ENCODE measurements around the gene FAM47E.

FAM47E gene

DNA sequence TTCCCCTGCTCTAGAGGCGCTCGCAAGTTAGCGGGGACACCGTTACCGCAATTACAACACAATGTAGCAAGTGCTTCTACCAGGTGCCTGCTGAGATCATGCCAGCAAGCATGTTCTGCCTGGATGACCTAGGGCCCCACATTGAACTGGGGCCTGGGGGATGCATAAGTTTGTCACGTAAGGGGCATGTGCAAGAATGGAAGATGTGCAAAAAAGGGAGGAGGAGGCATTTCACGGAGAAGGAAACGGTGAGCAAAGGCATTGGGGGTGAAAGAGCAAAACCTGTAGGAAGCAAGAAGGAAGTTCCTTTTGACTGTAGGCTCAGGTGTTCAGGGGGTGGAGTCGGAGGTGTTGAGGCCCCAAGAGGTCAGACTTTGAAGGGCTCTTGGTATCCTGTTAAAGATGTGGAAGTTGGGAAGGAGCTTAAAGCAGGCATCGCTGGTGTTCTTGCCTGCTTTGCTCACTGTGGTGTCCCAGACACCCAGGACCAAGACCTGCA lies 37.3 kb upstream of the FAM47E start:
- TF ChIP-seq, protein P1, sequence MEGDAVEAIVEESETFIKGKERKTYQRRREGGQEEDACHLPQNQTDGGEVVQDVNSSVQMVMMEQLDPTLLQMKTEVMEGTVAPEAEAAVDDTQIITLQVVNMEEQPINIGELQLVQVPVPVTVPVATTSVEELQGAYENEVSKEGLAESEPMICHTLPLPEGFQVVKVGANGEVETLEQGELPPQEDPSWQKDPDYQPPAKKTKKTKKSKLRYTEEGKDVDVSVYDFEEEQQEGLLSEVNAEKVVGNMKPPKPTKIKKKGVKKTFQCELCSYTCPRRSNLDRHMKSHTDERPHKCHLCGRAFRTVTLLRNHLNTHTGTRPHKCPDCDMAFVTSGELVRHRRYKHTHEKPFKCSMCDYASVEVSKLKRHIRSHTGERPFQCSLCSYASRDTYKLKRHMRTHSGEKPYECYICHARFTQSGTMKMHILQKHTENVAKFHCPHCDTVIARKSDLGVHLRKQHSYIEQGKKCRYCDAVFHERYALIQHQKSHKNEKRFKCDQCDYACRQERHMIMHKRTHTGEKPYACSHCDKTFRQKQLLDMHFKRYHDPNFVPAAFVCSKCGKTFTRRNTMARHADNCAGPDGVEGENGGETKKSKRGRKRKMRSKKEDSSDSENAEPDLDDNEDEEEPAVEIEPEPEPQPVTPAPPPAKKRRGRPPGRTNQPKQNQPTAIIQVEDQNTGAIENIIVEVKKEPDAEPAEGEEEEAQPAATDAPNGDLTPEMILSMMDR (conservative IDR thresholded peaks at IDR 0.05): no peak
- H3K27ac ChIP-seq: peak overlapping the region; percentile 98

DNA sequence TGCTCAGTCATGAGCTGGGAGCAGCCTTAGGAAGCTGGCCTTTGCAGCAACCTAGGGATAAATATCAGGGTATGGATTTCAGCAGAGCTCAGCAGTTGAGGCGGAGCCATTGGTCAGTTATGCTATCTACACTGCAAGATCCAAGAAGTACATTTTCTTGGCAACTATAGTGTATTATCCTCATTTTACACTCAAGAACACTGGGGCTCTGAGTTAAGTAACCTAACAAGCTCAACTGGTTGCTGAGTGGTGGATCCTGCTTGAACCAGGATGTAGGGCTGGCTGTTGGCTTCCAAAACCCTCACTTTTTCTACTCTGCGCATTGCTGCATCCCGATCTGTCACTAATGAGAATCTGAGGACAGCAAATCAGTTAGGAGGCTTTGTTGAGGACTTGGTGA lies 36.4 kb upstream of the FAM47E start:
- H3K27ac ChIP-seq: peak overlapping the region; percentile 98

DNA sequence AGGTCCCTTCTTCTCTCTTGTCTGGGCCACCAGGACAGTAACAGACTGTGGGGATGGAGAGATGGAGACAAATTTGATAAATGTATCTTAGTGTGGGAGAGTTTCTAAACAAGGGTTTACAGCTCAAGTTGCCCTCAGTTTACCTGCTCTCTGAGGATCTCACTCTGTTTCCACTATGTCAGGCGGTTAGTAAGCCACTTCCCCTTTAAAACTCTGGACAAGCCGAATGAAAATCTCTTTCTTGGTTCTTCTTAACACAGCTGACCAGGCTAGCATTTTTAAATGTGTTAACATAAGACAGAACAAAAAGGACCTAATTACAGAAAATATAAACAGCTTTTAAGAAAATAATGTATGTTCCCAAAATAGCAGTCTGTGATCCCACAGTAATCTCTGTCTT lies 35.0 kb upstream of the FAM47E start:
- TF ChIP-seq, protein P1 (conservative IDR thresholded peaks at IDR 0.05): no peak
- peak overlapping the region; percentile 98 for H3K27ac ChIP-seq

More for the DNA sequence above, 36.4 kb upstream of the FAM47E start:
- TF ChIP-seq, protein P1 (conservative IDR thresholded peaks at IDR 0.05): no peak

DNA sequence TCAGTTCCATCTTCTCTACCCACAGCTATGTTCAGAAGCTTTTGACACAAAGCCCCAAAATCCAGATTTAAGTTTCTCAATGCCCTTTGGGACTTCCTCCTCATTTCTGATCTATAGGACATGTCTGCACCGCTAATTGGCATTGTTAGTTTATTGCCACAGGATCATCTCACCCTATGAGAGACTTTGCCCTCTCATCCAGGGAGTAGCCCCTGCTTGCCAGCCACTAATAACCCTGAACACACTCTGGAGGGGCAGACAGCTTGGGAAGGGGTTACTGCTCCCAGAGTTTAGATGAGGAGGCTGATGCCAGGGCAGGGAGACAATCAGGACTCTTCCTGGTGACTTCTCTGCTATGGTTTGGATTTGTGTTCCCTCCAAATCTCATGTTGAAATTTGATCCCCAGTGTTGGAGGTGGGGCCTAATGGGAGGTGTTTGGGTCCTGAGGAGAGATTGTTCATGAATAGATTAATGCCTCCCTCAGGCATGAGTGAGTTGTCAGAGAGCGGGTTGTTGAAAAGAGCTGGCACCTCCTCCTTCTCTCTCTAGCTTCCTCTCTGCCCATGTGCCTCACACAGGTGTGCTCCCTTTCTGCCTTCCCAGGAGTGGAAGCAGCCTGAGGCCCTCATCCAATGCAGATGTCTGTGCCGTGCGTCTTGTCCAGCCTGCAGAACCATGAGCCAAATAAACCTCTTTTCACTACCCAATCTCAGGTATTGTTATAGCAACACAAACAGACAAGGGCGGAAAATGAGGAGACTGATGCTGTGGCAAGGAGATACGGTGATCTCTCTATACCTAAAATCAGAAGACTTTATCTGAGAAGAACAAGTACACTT lies 34.3 kb upstream of the FAM47E start:
- TF ChIP-seq, protein P1 (conservative IDR thresholded peaks at IDR 0.05): no peak
- H3K27ac ChIP-seq: peak overlapping the region; percentile 5; the same call in 1 of the 2 replicates

DNA sequence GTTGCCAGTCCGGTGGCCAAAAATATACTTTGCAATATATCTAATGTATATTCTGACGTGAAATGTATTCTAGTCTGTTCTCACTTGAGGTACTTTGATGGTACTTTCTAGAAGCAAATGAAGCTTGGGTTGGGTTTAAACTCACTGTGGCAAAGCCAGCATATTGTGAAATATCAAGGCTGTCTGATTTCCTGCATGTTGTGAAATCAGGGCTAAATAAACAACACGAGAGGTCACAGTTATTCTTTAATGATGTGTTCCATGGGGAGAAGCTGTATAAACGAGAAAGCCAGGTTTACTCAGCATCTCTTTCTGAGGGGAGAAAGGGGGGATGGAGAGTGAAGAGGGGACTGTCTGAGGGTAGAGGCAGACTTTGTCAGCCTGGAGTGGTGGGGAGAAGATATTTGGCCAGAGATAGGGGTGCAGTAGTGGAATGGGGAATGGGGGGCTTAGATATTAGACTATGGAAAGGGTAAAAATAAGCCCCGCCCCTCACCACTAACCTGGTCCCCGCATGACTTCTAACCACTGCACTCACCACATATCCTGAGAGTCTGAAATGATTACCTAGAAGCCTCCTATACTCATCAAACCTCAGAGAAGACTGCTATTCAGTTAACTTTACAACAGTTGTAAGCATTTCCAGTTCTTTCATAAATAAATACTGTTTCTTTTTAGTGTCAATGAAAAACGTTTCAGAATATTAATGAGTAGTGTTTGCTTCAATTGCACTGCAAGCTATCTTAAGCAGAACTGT lies 32.0 kb upstream of the FAM47E start:
- H3K27ac ChIP-seq: no peak overlapping the region; the same call in 1 of the 2 replicates
- TF ChIP-seq, protein P1 (conservative IDR thresholded peaks at IDR 0.05): no peak

DNA sequence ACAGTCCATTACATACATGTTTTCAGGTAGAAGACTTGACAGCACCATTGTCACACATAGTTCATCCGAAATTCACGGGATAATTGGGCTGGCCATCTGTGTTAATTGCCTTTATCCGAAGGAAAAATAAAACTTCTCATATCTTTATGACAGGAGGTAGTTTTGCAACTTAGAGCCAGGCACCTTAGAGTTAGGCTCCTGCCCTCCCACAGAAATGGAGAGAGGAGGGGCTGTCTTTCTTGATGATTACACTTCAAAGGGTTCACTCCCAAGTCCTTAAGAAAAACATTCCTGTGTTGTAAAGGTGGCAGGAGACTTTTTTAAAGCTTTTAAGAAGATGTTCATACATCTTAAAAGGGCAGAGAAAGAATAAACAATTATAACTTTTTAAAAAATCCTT lies 27.4 kb upstream of the FAM47E start:
- H3K27ac ChIP-seq: no peak overlapping the region
- TF ChIP-seq, protein P1 (conservative IDR thresholded peaks at IDR 0.05): no peak

DNA sequence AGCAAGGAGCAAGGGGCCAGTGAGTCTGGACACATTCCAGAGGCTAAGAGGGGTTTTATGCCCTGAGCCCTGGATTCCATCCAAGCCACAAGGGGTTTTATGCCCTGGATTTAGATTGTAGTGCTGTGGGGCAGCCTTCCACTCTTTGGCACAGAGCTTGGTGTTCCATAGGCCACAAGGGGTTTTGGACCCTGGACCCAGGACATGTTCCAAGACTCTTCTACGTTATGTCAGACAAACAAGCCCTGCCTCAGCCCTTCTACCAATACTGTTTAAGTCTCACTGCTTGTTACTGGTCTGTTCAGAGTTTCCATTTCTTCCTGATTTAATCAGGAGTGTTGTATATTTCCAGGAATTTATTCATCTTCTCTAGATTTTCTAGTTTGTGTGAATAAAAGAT lies 25.1 kb upstream of the FAM47E start:
- TF ChIP-seq, protein P1 (conservative IDR thresholded peaks at IDR 0.05): no peak
- no peak overlapping the region for H3K27ac ChIP-seq
